ENCODE measurements around the gene ATP8B1.
A peak's percentile ranks its signal among the peaks of the same experiment; 100 is the strongest.
"Not testable (repeated sequence)": the region's sequence is repeated elsewhere in the genome, so short reads cannot be mapped to it uniquely, and the experiment has no call there.

Gene ATP8B1

GRCh38 chr18:57649556-57650500, 153.3 kb downstream of the ATP8B1 start:
- Histone ChIP-seq H3K27me3 (ENCODE audit: insufficient read depth, poor library complexity, severe bottlenecking) (no peaks in the 10 kb centered on the region), H3K27ac (replicated peaks) (no peak overlapping the region), H3K4me3 (replicated peaks; ENCODE audit: insufficient read depth, low read length) (no peak overlapping the region)
- TF ChIP-seq CTCF (IDR thresholded peaks at IDR 0.05; ENCODE audit: insufficient read depth, low read length) (no peak), REST (IDR thresholded peaks at IDR 0.05; ENCODE audit: insufficient replicate concordance, low read depth) (no peak)
- DNase-seq (ENCODE audit: low read depth in 1 of 2, low spot score in 1 of 2): peak in 1 of 2 experiments; percentile 60

- H3K4me3 ChIP-seq (replicated peaks; ENCODE audit: insufficient read depth, low read length): no peak overlapping the region
- TF ChIP-seq GABPA (IDR thresholded peaks at IDR 0.05; ENCODE audit: low read depth): no peak
- no peak for TF ChIP-seq CTCF (IDR thresholded peaks at IDR 0.05; ENCODE audit: insufficient read depth, low read length)
- TF ChIP-seq POLR2AphosphoS5 (IDR thresholded peaks at IDR 0.05; ENCODE audit: low read depth): no peak
- TF ChIP-seq SPI1 (IDR thresholded peaks at IDR 0.05; ENCODE audit: borderline replicate concordance, low read depth): no peak
- no peak for TF ChIP-seq REST (IDR thresholded peaks at IDR 0.05; ENCODE audit: insufficient replicate concordance, low read depth)
- no peak overlapping the region for H3K27ac ChIP-seq (replicated peaks)
- no peaks in the 10 kb centered on the region for H3K27me3 ChIP-seq (ENCODE audit: insufficient read depth, poor library complexity, severe bottlenecking)
- DNase-seq (ENCODE audit: low read depth in 1 of 2, low spot score in 1 of 2): no peak
Observed at GRCh38 chr18:57648414-57648813, 154.7 kb downstream of the ATP8B1 start.

- Histone ChIP-seq H3K4me3 (replicated peaks; ENCODE audit: insufficient read depth, low read length) (no peak overlapping the region), H3K27me3 (ENCODE audit: insufficient read depth, poor library complexity, severe bottlenecking) (no peaks in the 10 kb centered on the region), H3K27ac (replicated peaks) (no peak overlapping the region)
- TF ChIP-seq GABPA (IDR thresholded peaks at IDR 0.05; ENCODE audit: low read depth): no peak
- TF ChIP-seq CTCF (IDR thresholded peaks at IDR 0.05; ENCODE audit: insufficient read depth, low read length): no peak
- no peak for TF ChIP-seq REST (IDR thresholded peaks at IDR 0.05; ENCODE audit: insufficient replicate concordance, low read depth)
- TF ChIP-seq SPI1 (IDR thresholded peaks at IDR 0.05; ENCODE audit: borderline replicate concordance, low read depth): no peak
- TF ChIP-seq POLR2AphosphoS5 (IDR thresholded peaks at IDR 0.05; ENCODE audit: low read depth): no peak
- DNase-seq (ENCODE audit: low read depth in 1 of 2, low spot score in 1 of 2): no peak
Observed at GRCh38 chr18:57644540-57644939, 158.6 kb downstream of the ATP8B1 start.

DNA sequence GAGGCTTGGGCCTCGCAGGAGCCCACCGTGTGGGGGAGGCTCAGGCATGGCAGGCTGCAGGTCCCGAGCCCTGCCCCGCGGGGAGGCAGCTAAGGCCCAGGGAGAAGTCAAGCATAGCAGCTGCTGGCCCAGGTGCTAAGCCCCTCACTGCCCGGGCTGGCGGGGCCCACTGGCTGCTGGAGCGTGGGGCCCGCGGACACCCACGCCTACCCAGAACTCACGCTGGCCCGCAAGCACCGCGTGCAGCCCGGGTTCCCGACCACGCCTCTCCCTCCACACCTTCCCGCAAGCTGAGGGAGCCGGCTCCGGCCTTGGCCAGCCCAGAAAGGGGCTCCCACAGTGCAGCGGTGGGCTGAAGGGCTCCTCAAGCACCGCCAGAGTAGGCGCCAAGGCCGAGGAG, 159.4 kb downstream of the ATP8B1 start:
- H3K4me3 ChIP-seq (replicated peaks; ENCODE audit: insufficient read depth, low read length): not testable (repeated sequence)

DNA sequence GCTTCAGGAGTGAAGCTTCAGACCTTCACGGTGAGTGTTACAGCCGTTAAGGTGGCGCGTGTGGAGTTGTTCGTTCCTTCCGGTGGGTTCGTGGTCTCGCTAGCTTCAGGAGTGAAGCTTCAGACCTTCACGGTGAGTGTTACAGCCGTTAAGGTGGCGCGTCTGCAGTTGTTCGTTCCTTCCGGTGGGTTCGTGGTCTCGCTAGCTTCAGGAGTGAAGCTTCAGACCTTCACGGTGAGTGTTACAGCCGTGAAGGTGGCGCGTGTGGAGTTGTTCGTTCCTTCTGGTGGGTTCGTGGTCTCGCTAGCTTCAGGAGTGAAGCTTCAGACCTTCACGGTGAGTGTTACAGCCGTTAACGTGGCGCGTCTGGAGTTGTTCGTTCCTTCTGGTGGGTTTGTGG, 160.7 kb downstream of the ATP8B1 start:
- DNase-seq (ENCODE audit: low read depth in 1 of 2, low spot score in 1 of 2); H3K4me3 ChIP-seq (replicated peaks; ENCODE audit: insufficient read depth, low read length); H3K27me3 ChIP-seq (ENCODE audit: insufficient read depth, poor library complexity, severe bottlenecking); H3K27ac ChIP-seq (replicated peaks): not testable (repeated sequence)

More for the DNA sequence above, 159.4 kb downstream of the ATP8B1 start:
- not testable (repeated sequence) for H3K27me3 ChIP-seq (ENCODE audit: insufficient read depth, poor library complexity, severe bottlenecking); H3K27ac ChIP-seq (replicated peaks); DNase-seq (ENCODE audit: low read depth in 1 of 2, low spot score in 1 of 2)
